H1 (cell line): ENCODE data around the gene COMP. TPM values are rescaled to one million over a fixed set of nuclear protein-coding genes. Genes with fewer than 3 reads are reported as not detected.

Source experiments
- CTCF ChIA-PET: fragments of 300-600 bp; sonication (Branson Sonifier 250); formaldehyde crosslinking; loops from one replicate; lab custom pipeline; 2021; ENCODE audit not compliant: partially characterized antibody; lab: Charles Lee
- POLR2A ChIA-PET: fragments of 300-600 bp; sonication (Branson Sonifier 250); formaldehyde crosslinking; loops from one replicate; lab custom pipeline; 2021; ENCODE audit warnings: inconsistent platforms; ENCODE audit not compliant: partially characterized antibody; lab: Charles Lee
- DNase-seq, 2 experiments: peaks; one replicate each; pipeline versions ENCODE4 v3.0.0 to v3.0.0-alpha.2; 2010 to 2022; ENCODE audit warnings: low spot score in 2 of 2, low read depth in 1 of 2, mixed read lengths in 1 of 2
- FAIRE-seq: peaks from 2 replicates; lab custom pipeline; 2011; peaks lifted over from hg19 to GRCh38; lab: Jason Lieb, UNC
- H2AFZ ChIP-seq: 2 replicates; pipeline ENCODE4 v1.8.1; 2012; ENCODE audit warnings: low read length, inconsistent platforms
- H2AK5ac ChIP-seq: 2 replicates; pipeline ENCODE4 v1.6.1; 2013; ENCODE audit warnings: low read depth, low read length
- H2BK120ac ChIP-seq: replicated peaks from 2 replicates; pipeline ENCODE3; 2013; ENCODE audit warnings: low read depth, low read length, inconsistent platforms
- H2BK12ac ChIP-seq: 2 replicates; pipeline ENCODE4 v1.6.1; 2013; ENCODE audit warnings: low read depth, low read length
- H2BK15ac ChIP-seq: 2 replicates; pipeline ENCODE4 v1.6.1; 2013; ENCODE audit warnings: low read length
- H2BK20ac ChIP-seq: 2 replicates; pipeline ENCODE4 v1.6.1; 2013; ENCODE audit warnings: low read length
- H2BK5ac ChIP-seq: 2 replicates; pipeline ENCODE4 v1.6.1; 2013; ENCODE audit warnings: low read depth, low read length
- H3K14ac ChIP-seq: 2 replicates; pipeline ENCODE4 v1.6.1; 2013; ENCODE audit warnings: inconsistent platforms; ENCODE audit not compliant: insufficient read length
- H3K18ac ChIP-seq: 2 replicates; pipeline ENCODE4 v1.6.1; 2013; ENCODE audit warnings: low read length; ENCODE audit errors: extremely low read depth
- H3K23ac ChIP-seq: 2 replicates; pipeline ENCODE4 v1.6.1; 2013; ENCODE audit warnings: inconsistent platforms; ENCODE audit not compliant: insufficient read length
- H3K23me2 ChIP-seq: 2 replicates; pipeline ENCODE4 v1.6.1; 2013; ENCODE audit warnings: low read depth, low read length
- H3K27ac ChIP-seq: 2 replicates; pipeline ENCODE4 v1.6.1; 2011; ENCODE audit warnings: low read depth, low read length, inconsistent platforms
- H3K27me3 ChIP-seq, 4 experiments: replicated peaks in 1 of 4; 1 replicate in 1 of 4; 2 replicates in 3 of 4; pipeline versions ENCODE4 v1.6.1 to v1.8.1; 2011 to 2013; ENCODE audit warnings: low read length in 3 of 4, mild to moderate bottlenecking in 3 of 4, inconsistent platforms in 2 of 4, mixed read lengths in 2 of 4, moderate library complexity in 1 of 4; ENCODE audit not compliant: control insufficient read depth in 3 of 4, insufficient read depth in 3 of 4; ENCODE audit errors: extremely low read depth in 1 of 4
- H3K36me3 ChIP-seq, 4 experiments: 2 replicates each; pipeline versions ENCODE4 v1.6.1 to v1.8.1; 2011 to 2013; ENCODE audit warnings: mild to moderate bottlenecking in 4 of 4, low read length in 3 of 4, moderate library complexity in 2 of 4, control low read depth in 1 of 4, inconsistent platforms in 1 of 4; ENCODE audit not compliant: insufficient read depth in 4 of 4, control insufficient read depth in 2 of 4
- H3K4ac ChIP-seq: replicated peaks from 2 replicates; pipeline ENCODE3; 2013; ENCODE audit warnings: low read length, low read depth, mixed read lengths, inconsistent platforms; ENCODE audit not compliant: insufficient read length
- H3K4me1 ChIP-seq, 4 experiments: replicated peaks in 1 of 4; 1 replicate in 1 of 4; 2 replicates in 3 of 4; pipeline versions ENCODE4 v1.6.1 to v1.8.1; 2011 to 2013; ENCODE audit warnings: low read length in 3 of 4, inconsistent platforms in 2 of 4, mixed read lengths in 1 of 4; ENCODE audit not compliant: insufficient read depth in 4 of 4, control insufficient read depth in 3 of 4
- H3K4me2 ChIP-seq, 2 experiments: 2 replicates each; pipeline versions ENCODE4 v1.6.1 to v1.8.1; 2011 to 2013; ENCODE audit warnings: low read depth in 2 of 2, low read length in 2 of 2, control low read depth in 1 of 2, inconsistent platforms in 1 of 2, mild to moderate bottlenecking in 1 of 2; ENCODE audit not compliant: insufficient read depth in 1 of 2
- H3K4me3 ChIP-seq, 4 experiments: fragments of 200-600, 300-600 bp in 1 of 4; sonication (generic), shearing (Covaris generic), sonication (Bioruptor Twin) in 1 of 4; 2 replicates each; pipeline versions ENCODE4 v1.5.1 to v1.8.1; 2011 to 2016; ENCODE audit warnings: low read length in 4 of 4, low read depth in 3 of 4, control low read depth in 2 of 4, inconsistent platforms in 2 of 4, mild to moderate bottlenecking in 2 of 4, mixed read lengths in 1 of 4, moderate library complexity in 1 of 4; ENCODE audit not compliant: insufficient read depth in 2 of 4; ENCODE audit errors: extremely low read depth in 1 of 4
- H3K56ac ChIP-seq: replicated peaks from 2 replicates; pipeline ENCODE3; 2013; ENCODE audit warnings: low read depth, mild to moderate bottlenecking, mixed read lengths, low read length, inconsistent platforms; ENCODE audit not compliant: insufficient read length
- H3K79me1 ChIP-seq: 2 replicates; pipeline ENCODE4 v1.6.1; 2013; ENCODE audit warnings: low read depth, low read length, control low read depth
- H3K79me2 ChIP-seq, 2 experiments: 2 replicates each; pipeline versions ENCODE4 v1.6.1 to v1.8.1; 2012 to 2013; ENCODE audit warnings: low read length in 2 of 2, mild to moderate bottlenecking in 2 of 2, inconsistent platforms in 1 of 2; ENCODE audit not compliant: insufficient read depth in 2 of 2, control insufficient read depth in 1 of 2
- H3K9ac ChIP-seq, 4 experiments: replicated peaks in 1 of 4; 1 replicate in 1 of 4; 2 replicates in 3 of 4; pipeline versions ENCODE4 v1.6.1 to v1.8.1; 2011 to 2013; ENCODE audit warnings: low read depth in 3 of 4, low read length in 3 of 4, control low read depth in 2 of 4, mild to moderate bottlenecking in 2 of 4, moderate library complexity in 2 of 4, inconsistent platforms in 1 of 4; ENCODE audit errors: extremely low read depth in 1 of 4
- H3K9me3 ChIP-seq, 2 experiments: 2 replicates each; pipeline versions ENCODE4 v1.6.1 to v1.8.1; 2012 to 2013; ENCODE audit warnings: mild to moderate bottlenecking in 2 of 2, moderate library complexity in 2 of 2, control low read depth in 1 of 2, inconsistent platforms in 1 of 2, low read depth in 1 of 2, low read length in 1 of 2, mixed read lengths in 1 of 2; ENCODE audit not compliant: insufficient read depth in 2 of 2
- H4K20me1 ChIP-seq, 2 experiments: replicated peaks in 1 of 2; 2 replicates each; pipeline versions ENCODE3 to v1.8.1; 2011 to 2013; ENCODE audit warnings: inconsistent platforms in 2 of 2, low read length in 2 of 2, mild to moderate bottlenecking in 1 of 2; ENCODE audit not compliant: insufficient read depth in 2 of 2, control insufficient read depth in 1 of 2
- H4K5ac ChIP-seq: 2 replicates; pipeline ENCODE4 v1.6.1; 2013; ENCODE audit warnings: low read length, low read depth, mixed read lengths, inconsistent platforms; ENCODE audit not compliant: insufficient read length
- H4K8ac ChIP-seq: 2 replicates; pipeline ENCODE4 v1.8.0; 2013; ENCODE audit warnings: mild to moderate bottlenecking, moderate library complexity, low read length, inconsistent platforms; ENCODE audit not compliant: insufficient read depth; ENCODE audit errors: extremely low read depth
- H4K91ac ChIP-seq: replicated peaks from 2 replicates; pipeline ENCODE3; 2013; ENCODE audit warnings: low read length, mixed read lengths, inconsistent platforms; ENCODE audit not compliant: insufficient read length
- KDM4A ChIP-seq: IDR thresholded peaks from one replicate; pipeline ENCODE4 v1.7.1; 2012; ENCODE audit warnings: low read depth, mild to moderate bottlenecking, moderate library complexity, low read length, inconsistent platforms; ENCODE audit not compliant: severe bottlenecking
- POLR2AphosphoS5 ChIP-seq: IDR thresholded peaks from 2 replicates; pipeline ENCODE4 v1.6.1; 2011; ENCODE audit warnings: low read depth, low read length
- SIX5 ChIP-seq: IDR thresholded peaks from 2 replicates; pipeline ENCODE4 v1.6.1; 2011; ENCODE audit warnings: mild to moderate bottlenecking, low read depth, low read length
- WGBS, 2 experiments: shearing (Covaris generic) in 1 of 2; methylation state at CpG; one replicate each; pipeline versions ENCODE4 v1.1.6 to v1.1.7; 2013 to 2015; ENCODE audit warnings: low lambda C conversion rate in 2 of 2, mixed read lengths in 2 of 2, inconsistent platforms in 1 of 2, low coverage in 1 of 2, missing lambda C conversion rate in 1 of 2; ENCODE audit not compliant: insufficient replicate concordance in 2 of 2, insufficient coverage in 1 of 2, insufficient read length in 1 of 2; ENCODE audit errors: extremely low coverage in 1 of 2, missing lambda C conversion rate in 1 of 2; 5-methylcytosine and 5-hydroxymethylcytosine counted together
- polyA plus RNA-seq, 7 experiments: library from polyadenylated mRNA; depleted of rRNA in 3 of 7; stranded (reverse) in 5 of 7; unstranded in 2 of 7; fragments of >200 nt in 5 of 7; fragments of 200-250 nt in 2 of 7; gene quantifications; 1 replicate in 5 of 7; 2 replicates in 1 of 7; 4 replicates in 1 of 7; pipeline versions ENCODE4 v1.2.1 to v1.2.3, GENCODE V29; 2011 to 2013; ENCODE audit warnings: missing spikeins in 2 of 7, mixed read lengths in 2 of 7
- total RNA-seq: library from RNA; stranded (reverse); fragmentation: NEBNext Ultra II Directional; extraction: Animal tissue kit (Norgen Biotek cat#: 25700); gene quantifications from 2 replicates; pipeline ENCODE4 v1.2.1, GENCODE V29; 2021

COMP gene
- total and polyA plus RNA-seq, 2 of the 8 experiments (the other 6 are each of a cell fraction or from before 2014, with no cell fraction given): 0.17 TPM

GRCh38 chr19:18759304-18759994 is 31.7 kb downstream of the COMP start:
- DNase-seq (no peak), FAIRE-seq (no peak)
- H3K23me2 ChIP-seq: no peaks in the 10 kb centered on the region
- no peak overlapping the region for H2BK20ac ChIP-seq
- H3K79me1 ChIP-seq: no peaks in the 10 kb centered on the region
- ChIA-PET POLR2A (interaction anchor here (5.5 kb wide), 1 partner anchor 14 kb away, joined by 35 read pairs; no protein-coding TSS in a partner anchor), CTCF (interaction anchor here (0.7 to 1.2 kb wide), 4 partner anchors 10 to 21 kb away, joined by 3 to 5 read pairs (median 3); no protein-coding TSS in a partner anchor)
- H3K4ac ChIP-seq: no peak overlapping the region
- H3K79me2 ChIP-seq: no peaks in the 10 kb centered on the region
- no peak overlapping the region for H3K23ac ChIP-seq
- H4K20me1 ChIP-seq: peaks cover 3 to 16% of the 10 kb centered on the region in 2 experiments
- H3K4me3 ChIP-seq: no peak overlapping the region
- no peak overlapping the region for H3K27ac ChIP-seq
- H3K9me3 ChIP-seq: no peaks in the 10 kb centered on the region
- no peak overlapping the region for H4K5ac ChIP-seq
- H4K8ac ChIP-seq: peak overlapping the region; percentile 79; the same call in 1 of the 2 replicates
- no peak overlapping the region for H2AFZ ChIP-seq
- H3K18ac ChIP-seq: no peak overlapping the region; the same call in 1 of the 2 replicates
- H3K14ac ChIP-seq: no peak overlapping the region
- WGBS, 2 experiments: 92% methylated on average over 11 of the region's 19 CpGs; no CpG with 5 or more reads in 1 of the 2 experiments
- no peak overlapping the region for H4K91ac ChIP-seq
- no peak overlapping the region for H3K9ac ChIP-seq
- no peak overlapping the region for H3K4me2 ChIP-seq
- no peak overlapping the region for H2AK5ac ChIP-seq
- TF ChIP-seq SIX5: no peak
- no peak for TF ChIP-seq POLR2AphosphoS5
- TF ChIP-seq KDM4A: no peak
- peaks cover 0 to 19% (median 13%) of the 10 kb centered on the region in 4 experiments; a peak in 4 of 7 replicates for H3K27me3 ChIP-seq
- H2BK5ac ChIP-seq: no peak overlapping the region
- no peak overlapping the region for H3K56ac ChIP-seq
- peaks cover 0 to 4% (median 1%) of the 10 kb centered on the region in 4 experiments; a peak in 3 of 7 replicates for H3K4me1 ChIP-seq
- no peak overlapping the region for H2BK120ac ChIP-seq
- H2BK15ac ChIP-seq: no peak overlapping the region
- peak overlapping the region; percentile 39; the same call in 1 of the 2 replicates for H2BK12ac ChIP-seq
- H3K36me3 ChIP-seq: no peaks in the 10 kb centered on the region
